Fibroblast of mammary gland (primary cell): ENCODE data around the gene FAM131C.
"Not testable (repeated sequence)": the region's sequence is repeated elsewhere in the genome, so short reads cannot be mapped to it uniquely, and the experiment has no call there.

Experiments used
- DNase-seq: peaks from one replicate; pipeline ENCODE4 v3.0.0-alpha.2; 2010; ENCODE audit warnings: low read depth
- H3K4me3 ChIP-seq: 2 replicates; pipeline ENCODE4 v1.5.1; 2011; ENCODE audit warnings: low read depth, mild to moderate bottlenecking, low read length, moderate library complexity; ENCODE audit not compliant: control insufficient read depth
- TF ChIP-seq, protein P1 (sequence below): conservative IDR thresholded peaks from 2 replicates; pipeline ENCODE4 v1.5.1; 2011; ENCODE audit warnings: low read depth, low read length, inconsistent platforms; ENCODE audit not compliant: control insufficient read depth, insufficient read depth

Gene FAM131C

DNA sequence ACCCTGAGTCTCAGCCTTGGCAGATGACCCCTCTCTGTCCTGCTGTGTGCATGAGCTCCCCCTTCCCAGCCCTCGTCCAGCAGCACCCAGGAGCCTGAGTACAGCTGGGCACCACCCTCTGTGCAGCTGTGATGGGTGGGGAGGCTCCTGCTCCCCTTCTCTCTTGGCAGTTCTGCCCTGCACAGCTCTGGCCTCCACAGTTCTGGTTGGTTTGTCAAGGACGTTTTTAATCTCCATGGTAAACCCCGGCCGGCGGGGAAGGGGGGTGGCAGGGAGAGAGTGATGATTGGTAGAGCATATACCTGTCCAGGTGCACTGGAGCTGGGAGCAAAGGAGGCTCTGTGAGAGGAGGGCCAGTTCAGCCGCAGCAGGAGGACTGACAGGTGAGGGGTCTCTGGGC, 51.8 kb downstream of the FAM131C start, which contains the start of gene CLCNKA:
CLCNKA (plus strand) TSS at position 356 of the 400 bp plus-strand sequence. CDS start 584 bp downstream, outside the sequence.
- TF ChIP-seq, protein P1, sequence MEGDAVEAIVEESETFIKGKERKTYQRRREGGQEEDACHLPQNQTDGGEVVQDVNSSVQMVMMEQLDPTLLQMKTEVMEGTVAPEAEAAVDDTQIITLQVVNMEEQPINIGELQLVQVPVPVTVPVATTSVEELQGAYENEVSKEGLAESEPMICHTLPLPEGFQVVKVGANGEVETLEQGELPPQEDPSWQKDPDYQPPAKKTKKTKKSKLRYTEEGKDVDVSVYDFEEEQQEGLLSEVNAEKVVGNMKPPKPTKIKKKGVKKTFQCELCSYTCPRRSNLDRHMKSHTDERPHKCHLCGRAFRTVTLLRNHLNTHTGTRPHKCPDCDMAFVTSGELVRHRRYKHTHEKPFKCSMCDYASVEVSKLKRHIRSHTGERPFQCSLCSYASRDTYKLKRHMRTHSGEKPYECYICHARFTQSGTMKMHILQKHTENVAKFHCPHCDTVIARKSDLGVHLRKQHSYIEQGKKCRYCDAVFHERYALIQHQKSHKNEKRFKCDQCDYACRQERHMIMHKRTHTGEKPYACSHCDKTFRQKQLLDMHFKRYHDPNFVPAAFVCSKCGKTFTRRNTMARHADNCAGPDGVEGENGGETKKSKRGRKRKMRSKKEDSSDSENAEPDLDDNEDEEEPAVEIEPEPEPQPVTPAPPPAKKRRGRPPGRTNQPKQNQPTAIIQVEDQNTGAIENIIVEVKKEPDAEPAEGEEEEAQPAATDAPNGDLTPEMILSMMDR: no peak
- DNase-seq: no peak
- H3K4me3 ChIP-seq: no peak within 1 kb of the TSS

GRCh38 chr1:16020878-16021277, 52.6 kb downstream of the FAM131C start:
- DNase-seq, H3K4me3 ChIP-seq: not testable (repeated sequence)

DNA sequence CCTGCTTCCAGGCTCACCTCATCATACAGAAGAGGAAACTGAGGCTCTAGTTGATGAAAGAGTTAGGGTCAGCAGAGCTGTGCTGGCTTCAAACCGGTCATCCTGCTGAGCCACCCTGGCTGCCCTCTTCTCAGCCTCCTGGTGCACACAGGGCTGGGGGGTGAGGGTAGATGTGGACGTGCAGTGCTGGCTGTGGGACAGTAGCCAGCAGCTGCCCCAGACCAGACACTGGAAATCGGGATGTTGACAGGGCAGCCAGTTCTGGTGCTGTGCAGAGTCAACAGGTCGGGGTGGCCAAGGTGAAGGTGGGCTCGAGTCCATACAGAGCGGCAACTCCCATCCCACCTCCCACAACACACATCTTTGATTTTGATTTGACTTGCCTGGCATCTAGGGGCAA, 53.1 kb downstream of the FAM131C start:
- TF ChIP-seq, protein P1: no peak
- no peak overlapping the region for H3K4me3 ChIP-seq
- no peak for DNase-seq

- TF ChIP-seq, protein P1: no peak
- DNase-seq: peak; percentile 30
- H3K4me3 ChIP-seq: no peak overlapping the region
These were observed 53.7 kb downstream of the FAM131C start for GRCh38 chr1:16019644-16020277.

DNA sequence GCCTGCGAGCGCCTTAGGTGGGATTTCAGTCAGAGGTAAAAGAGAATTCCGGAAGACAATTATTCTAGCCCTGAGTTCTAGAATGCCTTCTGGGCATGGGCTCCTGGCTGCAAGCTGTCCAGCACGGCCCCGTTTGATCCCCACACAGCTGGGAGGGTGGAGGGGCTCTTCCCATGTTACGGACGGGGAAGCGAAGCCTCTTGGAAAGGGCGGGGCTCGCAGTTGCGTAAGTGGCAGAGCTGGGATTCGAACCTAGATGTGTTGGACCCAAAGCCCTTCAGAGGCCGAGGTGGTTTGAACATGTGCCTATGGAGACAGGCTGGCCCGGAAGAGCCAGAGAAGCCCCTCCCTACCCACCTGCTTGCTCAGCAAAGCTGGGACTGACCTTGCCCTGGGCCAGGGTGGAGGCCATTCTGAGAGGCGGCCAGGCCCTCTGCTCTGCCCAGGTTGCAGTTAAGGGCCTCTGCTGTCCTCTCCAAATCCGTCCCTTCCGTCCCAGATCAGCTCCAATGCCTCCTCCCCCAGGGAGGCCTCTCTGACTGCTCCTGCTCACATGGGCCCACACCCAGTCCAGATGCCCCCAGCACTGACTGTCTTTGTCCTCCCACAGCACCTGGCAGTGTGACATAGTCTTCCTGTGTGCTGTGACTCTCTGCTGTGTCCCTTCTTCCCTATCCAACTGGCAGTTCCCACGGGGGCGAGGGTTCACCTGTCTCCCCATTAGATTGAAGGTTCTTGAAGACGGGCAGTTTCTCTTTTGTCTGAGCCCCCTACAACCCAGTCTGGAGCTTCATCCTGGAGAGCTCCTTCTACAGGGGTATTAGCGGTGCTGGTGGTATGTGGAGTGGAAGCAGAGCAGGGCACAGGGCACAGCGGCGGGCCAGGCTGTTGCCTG, 54.5 kb downstream of the FAM131C start:
- TF ChIP-seq, protein P1: no peak
- no peak for DNase-seq
- H3K4me3 ChIP-seq: no peak overlapping the region

DNA sequence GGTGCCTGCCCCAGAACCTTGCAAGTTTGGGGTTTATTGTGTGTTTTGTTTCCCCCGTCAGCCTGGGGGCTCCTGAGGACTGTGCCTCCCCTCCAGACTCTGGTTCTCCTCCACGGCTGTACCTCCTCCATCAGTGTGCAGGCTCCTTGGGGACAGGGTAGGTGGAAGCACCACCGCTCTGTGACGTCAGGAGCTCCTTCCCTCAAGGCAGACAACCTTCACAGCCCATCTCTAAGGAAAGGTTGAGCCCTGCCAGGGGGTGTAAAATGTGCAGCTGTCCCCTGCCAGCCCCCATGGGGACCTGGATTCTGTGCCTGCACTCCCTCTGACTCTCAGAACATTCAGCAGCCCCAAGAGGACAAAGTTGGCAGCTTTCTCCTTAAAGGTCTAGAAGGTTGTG, 55.1 kb downstream of the FAM131C start:
- TF ChIP-seq, protein P1: no peak
- no peak overlapping the region for H3K4me3 ChIP-seq
- peak; percentile 25 for DNase-seq
